ENCODE data around the gene MLYCD.

The MLYCD gene

DNA sequence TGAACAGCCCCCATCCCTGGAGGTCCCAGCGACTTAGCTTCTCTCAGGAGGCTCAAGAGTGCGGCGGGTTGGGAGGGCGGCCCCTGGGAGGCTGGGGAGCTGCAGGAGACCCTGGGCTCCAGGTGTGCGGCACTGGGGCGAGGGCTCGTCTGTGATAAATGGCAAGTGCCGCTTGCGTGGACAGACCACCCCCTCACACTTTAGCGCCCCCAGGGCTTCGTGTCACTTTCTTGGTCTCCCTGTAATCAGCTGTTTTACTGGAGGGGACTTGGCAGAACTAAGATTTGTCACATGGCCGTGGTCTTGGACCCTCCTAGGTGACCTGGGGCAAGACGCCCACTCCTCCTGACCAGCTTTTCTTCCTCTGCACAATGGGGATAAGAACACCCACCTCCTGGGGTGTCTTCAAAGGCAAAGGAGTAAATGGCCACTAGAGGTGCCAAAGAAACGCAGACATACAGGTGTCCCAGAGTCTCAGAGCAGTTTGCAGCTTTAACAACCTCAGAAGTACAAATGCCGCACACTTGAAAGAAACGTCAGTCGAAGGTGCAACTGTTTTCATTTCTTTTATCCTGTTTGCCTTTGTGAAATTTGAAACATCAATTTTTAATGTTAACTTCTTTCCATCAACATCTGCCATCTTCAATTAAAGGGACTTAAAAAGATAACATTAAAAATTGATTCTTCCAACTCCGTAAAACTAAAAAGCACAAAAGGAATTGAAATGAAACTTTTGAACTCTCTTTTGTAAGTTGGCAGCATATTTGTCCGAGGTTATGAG is 55.1 kb downstream of the MLYCD start:
- no peaks in the 10 kb centered on the region for H3K27me3 ChIP-seq (ENCODE audit: control insufficient read depth in 5 of 5, insufficient read depth in 4 of 5, low read length in 5 of 5)
- H3K9ac ChIP-seq (ENCODE audit: low read length in 5 of 5), result peak overlapping the region; percentile 10 to 94 (median 84)
- peaks cover 9 to 58% (median 47%) of the 10 kb centered on the region in 5 donors for H3K4me1 ChIP-seq (ENCODE audit: control insufficient read depth in 5 of 5, insufficient read depth in 5 of 5, low read length in 5 of 5)
- peaks cover 0 to 4% (median 2%) of the 10 kb centered on the region in 5 donors for H3K9me3 ChIP-seq (ENCODE audit: control insufficient read depth in 5 of 5, low read length in 5 of 5)
- peak overlapping the region; percentile 60 to 82 (median 72) for H3K4me3 ChIP-seq (ENCODE audit: low read depth in 1 of 5, low read length in 5 of 5)
- peaks cover 0 to 14% (median 4%) of the 10 kb centered on the region in 5 donors for H3K36me3 ChIP-seq (ENCODE audit: control insufficient read depth in 5 of 5, insufficient read depth in 5 of 5, low read length in 5 of 5)
- peak overlapping the region; percentile 92 for H3K27ac ChIP-seq (ENCODE audit: low read depth, low read length)

DNA sequence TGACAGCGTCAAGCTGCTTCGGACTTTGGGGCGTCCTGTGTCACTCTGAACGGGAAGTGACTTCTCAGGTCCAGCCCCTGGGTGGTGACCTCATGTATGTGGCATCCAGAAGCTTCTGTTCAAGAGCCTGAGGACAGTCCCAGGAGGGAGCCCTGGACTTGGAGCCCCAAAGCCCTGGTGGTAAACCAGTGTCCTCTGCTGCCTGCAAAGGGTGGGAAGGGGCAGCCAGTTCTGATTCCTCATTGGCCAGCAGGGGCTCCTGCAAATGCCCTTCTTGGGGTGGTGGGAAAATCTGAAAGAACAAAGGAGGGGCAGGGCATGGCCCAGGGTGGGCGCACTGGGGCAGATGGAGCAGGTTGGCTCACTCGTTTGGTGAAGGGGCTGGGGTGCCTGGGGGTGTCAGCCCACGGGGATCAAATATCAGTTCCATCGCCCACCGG is 55.7 kb downstream of the MLYCD start:
- peak overlapping the region in 3 of 5 donors; percentile 16 to 94 (median 90) for H3K9ac ChIP-seq (ENCODE audit: low read length in 5 of 5)
- H3K36me3 ChIP-seq (ENCODE audit: control insufficient read depth in 5 of 5, insufficient read depth in 5 of 5, low read length in 5 of 5), result peaks cover 0 to 17% (median 10%) of the 10 kb centered on the region in 5 donors
- H3K27me3 ChIP-seq (ENCODE audit: control insufficient read depth in 5 of 5, insufficient read depth in 4 of 5, low read length in 5 of 5), result no peaks in the 10 kb centered on the region
- peaks cover 0 to 4% (median 2%) of the 10 kb centered on the region in 5 donors for H3K9me3 ChIP-seq (ENCODE audit: control insufficient read depth in 5 of 5, low read length in 5 of 5)
- peaks cover 9 to 64% (median 53%) of the 10 kb centered on the region in 5 donors for H3K4me1 ChIP-seq (ENCODE audit: control insufficient read depth in 5 of 5, insufficient read depth in 5 of 5, low read length in 5 of 5)
- peak overlapping the region; percentile 92 for H3K27ac ChIP-seq (ENCODE audit: low read depth, low read length)
- H3K4me3 ChIP-seq (ENCODE audit: low read depth in 1 of 5, low read length in 5 of 5), result peak overlapping the region; percentile 60 to 82 (median 72)

DNA sequence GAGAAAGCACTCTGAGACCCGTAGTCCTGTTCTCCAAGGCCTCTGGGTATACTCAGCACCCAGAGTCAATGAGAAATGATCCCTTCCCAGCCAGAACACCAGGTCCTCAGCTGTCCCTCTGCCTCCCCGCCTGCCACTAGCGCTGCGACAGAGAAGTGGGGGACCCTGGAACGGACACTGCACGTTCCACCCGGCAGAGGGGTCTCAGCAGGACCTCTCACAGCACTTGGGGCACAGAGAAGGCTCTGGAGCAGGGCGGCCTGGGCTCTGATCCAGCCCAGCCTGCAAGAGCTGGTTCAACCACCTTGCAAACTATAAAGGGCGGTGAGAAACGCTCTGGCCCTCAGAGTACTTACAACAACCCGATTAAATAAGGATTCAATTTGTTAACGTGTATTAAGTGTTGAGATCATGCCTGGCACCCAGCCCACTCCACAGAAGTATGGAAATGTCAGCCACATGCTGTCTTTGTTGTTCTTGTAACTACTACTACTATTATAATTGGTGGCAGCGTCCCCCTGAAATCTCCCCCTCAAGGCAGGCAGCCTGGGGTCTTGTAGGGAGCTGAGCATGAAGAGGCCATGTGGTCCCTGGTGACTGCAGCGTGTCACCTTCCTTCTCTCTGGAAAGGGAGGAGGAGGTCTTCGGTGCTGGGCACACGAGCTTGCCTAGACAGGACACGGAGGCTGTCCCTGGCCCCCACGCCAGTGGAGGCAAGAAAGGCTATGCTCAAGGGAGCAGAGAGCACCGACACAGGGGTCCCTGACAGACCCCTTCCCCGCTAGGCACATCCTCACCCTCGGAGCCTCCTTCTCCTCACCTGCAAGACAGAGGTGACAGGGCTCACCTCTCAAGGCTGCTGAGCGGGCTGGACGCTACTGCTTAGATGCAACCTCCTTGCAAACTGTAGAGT is 56.6 kb downstream of the MLYCD start:
- H3K27me3 ChIP-seq (ENCODE audit: control insufficient read depth in 5 of 5, insufficient read depth in 4 of 5, low read length in 5 of 5), result no peaks in the 10 kb centered on the region
- peak overlapping the region; percentile 92 for H3K27ac ChIP-seq (ENCODE audit: low read depth, low read length)
- H3K4me3 ChIP-seq (ENCODE audit: low read depth in 1 of 5, low read length in 5 of 5), result peak overlapping the region in 1 of 5 donors; percentile 80
- H3K36me3 ChIP-seq (ENCODE audit: control insufficient read depth in 5 of 5, insufficient read depth in 5 of 5, low read length in 5 of 5), result peaks cover 0 to 24% (median 18%) of the 10 kb centered on the region in 5 donors
- H3K9me3 ChIP-seq (ENCODE audit: control insufficient read depth in 5 of 5, low read length in 5 of 5), result peaks cover 0 to 2% (median under 1%) of the 10 kb centered on the region in 5 donors
- peaks cover 9 to 73% (median 60%) of the 10 kb centered on the region in 5 donors for H3K4me1 ChIP-seq (ENCODE audit: control insufficient read depth in 5 of 5, insufficient read depth in 5 of 5, low read length in 5 of 5)
- peak overlapping the region in 3 of 5 donors; percentile 16 to 90 (median 58) for H3K9ac ChIP-seq (ENCODE audit: low read length in 5 of 5)

DNA sequence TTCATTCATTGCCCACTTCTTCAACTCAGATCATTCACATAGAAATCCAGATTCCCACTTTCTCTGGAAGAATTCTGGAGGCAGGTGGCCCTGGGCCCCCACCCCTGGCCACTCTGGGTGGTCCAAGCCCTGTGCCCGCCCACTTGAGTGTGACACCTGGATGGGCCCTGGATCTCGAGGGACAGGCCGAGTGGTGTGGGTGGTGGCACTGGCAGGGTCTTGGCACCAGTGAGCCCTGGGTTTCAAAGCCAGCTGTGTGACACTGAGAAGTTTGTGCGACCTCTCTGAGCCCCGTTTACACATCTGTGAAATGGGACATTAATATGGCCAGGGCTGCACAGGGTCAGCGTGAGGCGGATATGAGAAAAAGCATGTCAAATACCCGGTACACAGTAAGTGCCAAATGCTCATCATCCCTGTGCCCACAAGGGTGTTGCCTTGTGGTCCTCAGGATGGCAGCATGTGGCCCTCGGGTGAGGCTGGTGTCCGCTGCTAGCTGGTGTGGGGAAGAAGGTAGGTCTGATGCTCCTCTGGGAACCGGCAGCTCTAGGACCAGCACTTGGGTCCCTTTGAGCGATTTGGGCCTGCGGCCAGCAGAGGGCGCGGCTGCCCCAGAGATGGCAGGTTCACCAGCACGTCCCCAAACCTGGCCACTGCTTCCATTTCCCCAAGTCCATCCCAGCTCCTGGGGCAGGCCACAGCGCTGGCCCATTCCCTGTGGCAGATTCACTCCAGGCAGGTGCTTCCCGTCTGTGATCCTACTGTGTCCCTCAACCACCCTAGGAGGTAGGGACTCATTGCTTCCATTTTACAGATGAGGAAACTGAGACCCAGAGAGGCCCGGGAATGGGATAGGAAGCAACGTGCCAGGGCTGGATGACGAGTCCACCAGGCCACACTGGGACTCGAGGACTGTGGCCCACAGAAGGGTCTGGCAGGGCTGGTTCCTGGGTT is 57.7 kb downstream of the MLYCD start:
- Histone ChIP-seq H3K9me3 (ENCODE audit: control insufficient read depth in 5 of 5, low read length in 5 of 5) (no peaks in the 10 kb centered on the region), H3K27me3 (ENCODE audit: control insufficient read depth in 5 of 5, insufficient read depth in 4 of 5, low read length in 5 of 5) (no peaks in the 10 kb centered on the region), H3K36me3 (ENCODE audit: control insufficient read depth in 5 of 5, insufficient read depth in 5 of 5, low read length in 5 of 5) (peaks cover 0 to 36% (median 29%) of the 10 kb centered on the region in 5 donors), H3K4me1 (ENCODE audit: control insufficient read depth in 5 of 5, insufficient read depth in 5 of 5, low read length in 5 of 5) (peaks cover 9 to 74% (median 60%) of the 10 kb centered on the region in 5 donors), H3K4me3 (ENCODE audit: low read depth in 1 of 5, low read length in 5 of 5) (no peak overlapping the region), H3K27ac (ENCODE audit: low read depth, low read length) (no peak overlapping the region), H3K9ac (ENCODE audit: low read length in 5 of 5) (peak overlapping the region in 2 of 5 donors; percentile 31 to 39)

DNA sequence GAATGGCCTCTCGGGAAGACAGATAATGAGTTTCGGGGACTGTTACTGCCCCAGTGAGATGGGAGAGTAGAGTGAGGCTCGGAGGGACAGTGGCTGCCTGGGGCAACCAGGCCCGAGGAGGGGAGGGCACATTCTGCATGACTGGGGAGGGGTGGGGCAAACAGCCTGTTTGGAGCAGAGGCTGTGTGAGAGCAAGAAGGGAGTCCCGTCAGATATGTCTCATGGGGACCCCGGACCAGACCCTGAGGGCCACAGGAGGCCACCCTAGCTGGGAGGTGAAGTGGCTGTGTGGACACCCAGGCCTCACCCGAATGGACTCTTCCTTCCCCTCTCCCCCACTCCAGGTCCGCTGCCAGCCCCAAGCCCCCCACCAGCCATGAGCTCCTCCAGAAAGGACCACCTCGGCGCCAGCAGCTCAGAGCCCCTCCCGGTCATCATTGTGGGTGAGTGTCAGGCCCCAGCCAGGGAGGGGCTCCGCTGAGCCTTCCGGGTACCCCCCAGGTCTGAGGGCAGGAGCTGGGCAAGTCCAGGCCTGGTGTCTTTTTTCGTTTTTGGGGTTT is 58.5 kb downstream of the MLYCD start:
- no peaks in the 10 kb centered on the region for H3K27me3 ChIP-seq (ENCODE audit: control insufficient read depth in 5 of 5, insufficient read depth in 4 of 5, low read length in 5 of 5)
- H3K9me3 ChIP-seq (ENCODE audit: control insufficient read depth in 5 of 5, low read length in 5 of 5), result no peaks in the 10 kb centered on the region
- peaks cover 0 to 40% (median 30%) of the 10 kb centered on the region in 5 donors for H3K36me3 ChIP-seq (ENCODE audit: control insufficient read depth in 5 of 5, insufficient read depth in 5 of 5, low read length in 5 of 5)
- no peak overlapping the region for H3K27ac ChIP-seq (ENCODE audit: low read depth, low read length)
- peak overlapping the region in 1 of 5 donors; percentile 39 for H3K9ac ChIP-seq (ENCODE audit: low read length in 5 of 5)
- peaks cover 8 to 73% (median 60%) of the 10 kb centered on the region in 5 donors for H3K4me1 ChIP-seq (ENCODE audit: control insufficient read depth in 5 of 5, insufficient read depth in 5 of 5, low read length in 5 of 5)
- H3K4me3 ChIP-seq (ENCODE audit: low read depth in 1 of 5, low read length in 5 of 5), result no peak overlapping the region

DNA sequence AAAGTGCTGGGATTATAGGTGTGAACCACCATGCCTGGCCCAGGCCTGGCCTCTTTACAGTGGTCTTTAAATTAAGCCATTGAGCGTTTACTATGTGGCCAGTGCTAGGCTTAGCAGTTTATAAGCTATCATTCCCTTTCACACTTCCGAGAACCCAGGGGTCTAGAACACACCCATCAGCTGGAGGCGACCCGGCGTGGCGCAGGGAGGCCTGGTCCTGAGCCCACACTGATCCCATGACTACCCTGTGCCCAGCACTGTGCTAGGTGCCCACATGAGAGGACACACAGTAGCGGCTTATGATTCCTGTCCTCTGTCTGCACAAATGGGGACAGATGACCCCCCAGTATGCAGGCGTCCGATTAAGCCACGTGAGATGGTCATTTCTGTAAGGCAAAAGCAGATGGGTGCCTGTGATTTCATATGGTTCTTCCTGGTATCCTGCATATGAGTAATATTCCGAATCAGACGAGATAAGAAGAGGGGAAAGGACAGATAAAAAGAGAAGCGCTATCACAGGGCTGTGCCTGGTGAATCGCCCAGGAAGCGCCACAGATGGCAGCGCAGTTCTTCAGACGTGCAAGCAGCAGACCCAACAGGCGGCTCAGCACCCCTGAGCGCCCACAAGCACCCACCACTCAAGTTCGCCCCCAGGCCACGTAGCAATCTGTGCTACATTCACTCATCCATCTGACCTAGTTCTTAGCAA is 59.4 kb downstream of the MLYCD start:
- no peak overlapping the region for H3K27ac ChIP-seq (ENCODE audit: low read depth, low read length)

DNA sequence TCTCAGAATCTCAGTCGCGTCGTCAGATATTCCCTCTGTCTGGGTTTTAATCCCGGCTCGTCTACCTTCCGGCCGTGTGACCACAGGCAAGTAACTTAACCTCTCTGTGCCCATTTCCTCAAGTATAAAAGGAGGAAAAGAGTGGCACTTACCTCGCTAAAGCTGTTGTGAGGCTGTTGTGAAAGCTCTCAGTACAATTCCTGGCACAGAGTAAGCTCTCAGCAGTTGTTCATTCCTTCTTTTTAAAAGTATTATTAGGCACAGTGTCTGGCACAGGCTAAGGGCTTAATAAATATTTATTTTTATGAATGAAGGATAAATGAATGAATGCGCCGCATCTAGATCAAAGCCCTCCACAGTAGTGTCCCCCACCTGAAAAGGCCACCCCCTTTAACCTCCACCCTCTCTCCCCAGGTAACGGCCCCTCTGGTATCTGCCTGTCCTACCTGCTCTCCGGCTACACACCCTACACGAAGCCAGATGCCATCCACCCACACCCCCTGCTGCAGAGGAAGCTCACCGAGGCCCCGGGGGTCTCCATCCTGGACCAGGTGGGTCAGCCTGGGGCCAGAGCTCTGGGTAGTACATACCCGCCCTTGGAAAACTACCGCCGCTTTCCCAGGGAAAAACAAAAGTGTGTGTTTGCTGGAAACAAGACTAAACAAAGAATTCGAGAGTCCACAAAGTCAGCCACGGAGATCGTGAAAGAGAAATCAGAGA is 60.1 kb downstream of the MLYCD start:
- Histone ChIP-seq H3K9ac (ENCODE audit: low read length in 5 of 5) (peak overlapping the region in 1 of 5 donors; percentile 20), H3K27ac (ENCODE audit: low read depth, low read length) (peak overlapping the region; percentile 16), H3K4me1 (ENCODE audit: control insufficient read depth in 5 of 5, insufficient read depth in 5 of 5, low read length in 5 of 5) (peaks cover 5 to 57% (median 44%) of the 10 kb centered on the region in 5 donors), H3K36me3 (ENCODE audit: control insufficient read depth in 5 of 5, insufficient read depth in 5 of 5, low read length in 5 of 5) (peaks cover 0 to 55% (median 45%) of the 10 kb centered on the region in 5 donors), H3K4me3 (ENCODE audit: low read depth in 1 of 5, low read length in 5 of 5) (no peak overlapping the region), H3K9me3 (ENCODE audit: control insufficient read depth in 5 of 5, low read length in 5 of 5) (no peaks in the 10 kb centered on the region), H3K27me3 (ENCODE audit: control insufficient read depth in 5 of 5, insufficient read depth in 4 of 5, low read length in 5 of 5) (no peaks in the 10 kb centered on the region)

More for the DNA sequence above, 59.4 kb downstream of the MLYCD start:
- peaks cover 0 to 50% (median 38%) of the 10 kb centered on the region in 5 donors for H3K36me3 ChIP-seq (ENCODE audit: control insufficient read depth in 5 of 5, insufficient read depth in 5 of 5, low read length in 5 of 5)
- no peak overlapping the region for H3K4me3 ChIP-seq (ENCODE audit: low read depth in 1 of 5, low read length in 5 of 5)
- peaks cover 6 to 64% (median 51%) of the 10 kb centered on the region in 5 donors for H3K4me1 ChIP-seq (ENCODE audit: control insufficient read depth in 5 of 5, insufficient read depth in 5 of 5, low read length in 5 of 5)
- no peak overlapping the region for H3K9ac ChIP-seq (ENCODE audit: low read length in 5 of 5)
- no peaks in the 10 kb centered on the region for H3K9me3 ChIP-seq (ENCODE audit: control insufficient read depth in 5 of 5, low read length in 5 of 5)
- H3K27me3 ChIP-seq (ENCODE audit: control insufficient read depth in 5 of 5, insufficient read depth in 4 of 5, low read length in 5 of 5), result no peaks in the 10 kb centered on the region

DNA sequence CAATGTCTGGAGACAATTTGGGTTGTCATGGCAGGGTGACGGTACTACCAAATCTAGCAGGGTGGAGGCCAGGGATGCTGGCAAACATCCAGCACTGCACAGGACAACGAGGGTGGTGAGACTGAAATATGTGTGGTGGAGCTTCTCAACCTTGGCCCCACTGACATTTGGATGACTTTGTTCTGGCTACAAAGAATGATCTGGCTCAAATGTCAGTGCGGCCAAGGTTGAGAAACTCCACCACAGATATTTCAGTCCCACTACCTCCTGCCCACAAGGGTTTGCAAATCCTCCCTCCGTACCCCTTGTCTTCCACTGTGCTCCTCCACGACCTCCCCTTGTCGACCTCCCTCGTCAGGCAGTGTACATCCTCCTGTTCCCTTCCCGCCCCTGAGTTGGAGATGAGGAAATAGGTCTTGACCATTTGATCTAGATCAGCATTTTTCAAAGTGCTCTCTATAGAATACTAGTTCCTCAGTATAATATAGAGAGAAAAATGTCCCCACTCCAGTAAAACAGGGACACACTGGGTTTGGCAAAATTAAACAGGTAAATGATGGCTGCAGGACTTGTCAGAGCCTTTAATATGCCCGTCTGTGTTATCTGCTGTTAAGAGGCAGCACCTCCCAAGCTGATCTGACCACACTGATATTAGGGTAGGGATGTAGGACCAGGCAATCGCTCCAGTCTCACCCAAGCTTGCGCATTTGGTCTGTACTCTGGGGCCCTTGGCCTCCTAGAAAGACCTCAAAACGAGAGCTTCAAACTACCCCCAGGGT is 60.9 kb downstream of the MLYCD start:
- peaks cover 0 to 48% (median 36%) of the 10 kb centered on the region in 5 donors for H3K4me1 ChIP-seq (ENCODE audit: control insufficient read depth in 5 of 5, insufficient read depth in 5 of 5, low read length in 5 of 5)
- H3K27me3 ChIP-seq (ENCODE audit: control insufficient read depth in 5 of 5, insufficient read depth in 4 of 5, low read length in 5 of 5), result no peaks in the 10 kb centered on the region
- H3K9me3 ChIP-seq (ENCODE audit: control insufficient read depth in 5 of 5, low read length in 5 of 5), result no peaks in the 10 kb centered on the region
- H3K27ac ChIP-seq (ENCODE audit: low read depth, low read length), result peak overlapping the region; percentile 16
- peak overlapping the region in 1 of 5 donors; percentile 21 for H3K9ac ChIP-seq (ENCODE audit: low read length in 5 of 5)
- no peak overlapping the region for H3K4me3 ChIP-seq (ENCODE audit: low read depth in 1 of 5, low read length in 5 of 5)
- peaks cover 0 to 60% (median 47%) of the 10 kb centered on the region in 5 donors for H3K36me3 ChIP-seq (ENCODE audit: control insufficient read depth in 5 of 5, insufficient read depth in 5 of 5, low read length in 5 of 5)
